NCI-H510A (cell line): Measurements from ENCODE around the gene KRTAP5-6.
"Not testable (repeated sequence)": the region's sequence is repeated elsewhere in the genome, so short reads cannot be mapped to it uniquely, and the experiment has no call there.

ENCODE experiments used
- DNase-seq: peaks from one replicate; lab custom pipeline; 2025; lab: John Stamatoyannopoulos, UW

Gene KRTAP5-6

GRCh38 chr11:1661454-1662269, 35.3 kb upstream of the KRTAP5-6 start:
- DNase-seq = not testable (repeated sequence)

GRCh38 chr11:1662699-1663283, 34.2 kb upstream of the KRTAP5-6 start:
- DNase-seq = not testable (repeated sequence)

- DNase-seq = no peak
These were observed 31.7 kb upstream of the KRTAP5-6 start for GRCh38 chr11:1665313-1665712.

- DNase-seq = no peak
These were observed 29.7 kb upstream of the KRTAP5-6 start for GRCh38 chr11:1667121-1667850.

- DNase-seq = no peak
These were observed 29.1 kb upstream of the KRTAP5-6 start for GRCh38 chr11:1667906-1668305.

GRCh38 chr11:1668911-1669473, 28.0 kb upstream of the KRTAP5-6 start:
- no peak for DNase-seq

GRCh38 chr11:1669546-1670218, 27.3 kb upstream of the KRTAP5-6 start:
- DNase-seq = no peak

GRCh38 chr11:1670457-1670856, 26.5 kb upstream of the KRTAP5-6 start:
- not testable (repeated sequence) for DNase-seq

- DNase-seq = no peak
These were observed 26.1 kb upstream of the KRTAP5-6 start for GRCh38 chr11:1670905-1671371.

- no peak for DNase-seq
These were observed 25.3 kb upstream of the KRTAP5-6 start for GRCh38 chr11:1671658-1672057.

- DNase-seq = no peak
These were observed 24.2 kb upstream of the KRTAP5-6 start for GRCh38 chr11:1672613-1673350.

GRCh38 chr11:1673446-1674172, 23.4 kb upstream of the KRTAP5-6 start:
- no peak for DNase-seq

- DNase-seq = no peak
These were observed 22.5 kb upstream of the KRTAP5-6 start for GRCh38 chr11:1674173-1675131.

GRCh38 chr11:1675536-1676228, 21.3 kb upstream of the KRTAP5-6 start:
- no peak for DNase-seq

GRCh38 chr11:1676229-1676740, 20.7 kb upstream of the KRTAP5-6 start:
- DNase-seq = no peak

- no peak for DNase-seq
These were observed 17.1 kb upstream of the KRTAP5-6 start for GRCh38 chr11:1679881-1680280.

GRCh38 chr11:1682225-1682905, 14.6 kb upstream of the KRTAP5-6 start:
- DNase-seq = no peak

- DNase-seq = not testable (repeated sequence)
These were observed 13.8 kb upstream of the KRTAP5-6 start for GRCh38 chr11:1683216-1683615.
